ENCODE measurements around the gene GDAP1L1. TPM values are rescaled to one million over a fixed set of nuclear protein-coding genes. Genes with fewer than 3 reads are reported as not detected.

The GDAP1L1 gene
- not detected for total RNA-seq
- polyA plus RNA-seq: not detected
- long read RNA-seq, donor 1, partial matches to known transcripts: 0 of 3 reads
- long read RNA-seq, donor 1, other reads (novel, unspliced or antisense): 3 of 3 reads
- long read RNA-seq, donor 2, partial matches to known transcripts: 0 of 1 reads
- long read RNA-seq, donor 2, other reads (novel, unspliced or antisense): 1 of 1 reads

DNA sequence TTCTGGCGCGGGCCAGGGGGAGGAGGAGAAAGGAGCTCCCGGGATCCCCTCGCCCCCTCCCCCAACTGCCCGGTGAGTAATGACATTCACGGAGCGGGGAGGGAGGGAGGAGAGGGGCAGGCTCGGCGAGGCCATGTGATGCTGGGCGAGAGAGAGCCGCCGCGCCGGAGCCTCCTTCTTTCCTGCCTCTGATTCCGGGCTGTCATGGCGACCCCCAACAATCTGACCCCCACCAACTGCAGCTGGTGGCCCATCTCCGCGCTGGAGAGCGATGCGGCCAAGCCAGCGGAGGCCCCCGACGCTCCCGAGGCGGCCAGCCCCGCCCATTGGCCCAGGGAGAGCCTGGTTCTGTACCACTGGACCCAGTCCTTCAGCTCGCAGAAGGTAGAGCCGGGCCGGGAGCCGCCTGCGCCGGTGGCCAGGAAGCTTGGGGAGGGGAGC lies at the start of gene GDAP1L1:
Gene GDAP1L1, plus strand, starts transcription at position 178 of the 441 bp plus-strand sequence. Its CDS starts 27 bp downstream, at position 205.
- no peak within 1 kb of the TSS for H3K27ac ChIP-seq (ENCODE audit: low read depth in 1 of 2, low read length in 2 of 2)
- 2% methylated on average over 29 to 32 of the region's 32 CpGs for WGBS, 2 donors

DNA sequence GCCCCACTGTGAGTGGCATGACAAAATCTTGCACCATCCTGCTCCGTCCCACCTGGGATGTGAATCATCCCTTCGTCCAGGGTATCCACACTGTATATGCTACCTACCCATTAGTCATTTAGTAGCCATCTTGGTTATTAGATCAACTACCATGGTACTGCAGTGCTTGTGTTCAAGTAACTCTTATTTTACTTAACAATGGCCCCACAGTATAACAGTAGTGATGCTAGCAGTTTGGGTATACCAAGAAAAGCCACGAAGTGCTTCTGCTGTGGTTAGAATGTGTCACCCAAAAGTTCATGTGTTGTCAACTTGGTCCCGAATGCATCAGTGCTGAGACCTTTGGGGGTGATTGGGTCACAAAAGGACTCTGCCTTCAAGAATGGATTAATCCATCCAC lies 48.2 kb upstream of the GDAP1L1 start:
- WGBS, 2 donors: 90 to 93% methylated on average over 4 of the region's 4 CpGs
- ATAC-seq (ENCODE audit: low FRiP score) (no peak), DNase-seq (no peak)
- Histone ChIP-seq H3K27ac (ENCODE audit: low read depth in 1 of 2, low read length in 2 of 2) (no peak overlapping the region), H3K36me3 (ENCODE audit: control insufficient read depth in 1 of 2, insufficient read depth in 2 of 2, low read length in 1 of 2) (peaks cover 5 to 8% of the 10 kb centered on the region in 2 donors), H3K4me3 (ENCODE audit: low read length in 2 of 2) (no peak overlapping the region), H3K9me3 (ENCODE audit: control insufficient read depth, low read length) (no peaks in the 10 kb centered on the region), H3K4me1 (ENCODE audit: control insufficient read depth in 1 of 2, insufficient read depth in 2 of 2, low read length in 2 of 2) (no peaks in the 10 kb centered on the region), H3K27me3 (ENCODE audit: control insufficient read depth in 1 of 2, insufficient read depth in 2 of 2, low read length in 1 of 2) (no peaks in the 10 kb centered on the region)
- intact Hi-C loops (cut with DNase I): no loop called here

More for the DNA sequence above, at the start of gene GDAP1L1:
- H3K36me3 ChIP-seq (ENCODE audit: control insufficient read depth in 1 of 2, insufficient read depth in 2 of 2, low read length in 1 of 2): no peaks in the 10 kb centered on the region
- DNase-seq (no peak), ATAC-seq (ENCODE audit: low FRiP score) (peak; percentile 53)
- H3K27me3 ChIP-seq (ENCODE audit: control insufficient read depth in 1 of 2, insufficient read depth in 2 of 2, low read length in 1 of 2): no peaks in the 10 kb centered on the region
- no peaks in the 10 kb centered on the region for H3K9me3 ChIP-seq (ENCODE audit: control insufficient read depth, low read length)
- intact Hi-C loops (cut with DNase I): no loop called here
- no peaks in the 10 kb centered on the region for H3K4me1 ChIP-seq (ENCODE audit: control insufficient read depth in 1 of 2, insufficient read depth in 2 of 2, low read length in 2 of 2)
- peak within 1 kb of the TSS in 1 of 2 donors; percentile 22 for H3K4me3 ChIP-seq (ENCODE audit: low read length in 2 of 2)

DNA sequence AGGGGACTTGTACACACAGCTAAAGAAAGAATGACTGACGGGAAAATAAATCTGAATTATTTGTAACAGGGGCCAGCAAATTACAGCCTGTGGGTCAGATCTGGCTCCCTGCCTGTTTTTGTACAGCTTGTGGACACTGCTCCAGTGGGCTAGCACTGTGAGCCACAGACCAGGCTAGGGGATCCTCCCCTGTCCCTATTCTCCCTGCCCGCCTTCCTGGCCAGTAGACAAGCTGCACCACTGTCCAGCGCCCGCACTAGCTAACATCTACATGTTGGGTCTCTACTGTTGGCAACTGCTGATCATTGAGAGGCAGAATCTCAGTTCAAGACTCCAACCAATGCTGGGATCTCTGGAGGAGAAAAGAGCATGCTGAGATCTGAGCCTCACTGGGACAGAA lies 47.2 kb upstream of the GDAP1L1 start:
- Histone ChIP-seq H3K36me3 (ENCODE audit: control insufficient read depth in 1 of 2, insufficient read depth in 2 of 2, low read length in 1 of 2) (peaks cover 5 to 8% of the 10 kb centered on the region in 2 donors), H3K9me3 (ENCODE audit: control insufficient read depth, low read length) (no peaks in the 10 kb centered on the region), H3K27ac (ENCODE audit: low read depth in 1 of 2, low read length in 2 of 2) (no peak overlapping the region), H3K27me3 (ENCODE audit: control insufficient read depth in 1 of 2, insufficient read depth in 2 of 2, low read length in 1 of 2) (no peaks in the 10 kb centered on the region), H3K4me1 (ENCODE audit: control insufficient read depth in 1 of 2, insufficient read depth in 2 of 2, low read length in 2 of 2) (no peaks in the 10 kb centered on the region), H3K4me3 (ENCODE audit: low read length in 2 of 2) (no peak overlapping the region)
- no peak for DNase-seq
- intact Hi-C loops (cut with DNase I): loop anchor here (10.0 kb wide), 2 partner anchors 445 to 605 kb away; partner anchors contain the start of gene IFT52 (in 1 of the 2)
- ATAC-seq (ENCODE audit: low FRiP score): no peak
- WGBS, 2 donors: 77 to 85% methylated on average over 4 of the region's 4 CpGs

DNA sequence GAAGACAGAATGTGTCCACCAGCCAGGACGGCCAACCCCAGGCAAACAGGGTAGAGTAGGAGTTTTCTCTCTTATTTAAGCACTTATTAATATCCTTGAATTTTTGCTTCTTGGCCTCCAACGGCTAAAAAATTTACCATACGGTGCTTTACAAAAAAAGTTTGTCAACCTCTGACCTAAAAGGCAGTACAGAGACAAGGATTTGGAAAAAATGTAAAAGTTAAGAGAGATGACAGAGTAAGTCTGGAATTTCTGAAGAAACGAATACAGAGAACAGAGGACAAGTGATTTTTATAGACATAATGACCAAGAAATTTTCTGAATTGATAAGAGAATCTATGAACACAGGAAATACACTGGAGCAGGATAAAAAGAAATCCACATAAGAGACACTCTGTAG lies 46.7 kb upstream of the GDAP1L1 start:
- intact Hi-C loops (cut with DNase I): loop anchor here (10.0 kb wide), 2 partner anchors 446 to 606 kb away; partner anchors contain the start of gene IFT52 (in 1 of the 2)
- peaks cover 5 to 8% of the 10 kb centered on the region in 2 donors for H3K36me3 ChIP-seq (ENCODE audit: control insufficient read depth in 1 of 2, insufficient read depth in 2 of 2, low read length in 1 of 2)
- ATAC-seq (ENCODE audit: low FRiP score): no peak
- H3K4me3 ChIP-seq (ENCODE audit: low read length in 2 of 2): no peak overlapping the region
- WGBS, 2 donors: 34 to 43% methylated on average over 4 of the region's 4 CpGs
- DNase-seq: no peak
- H3K27me3 ChIP-seq (ENCODE audit: control insufficient read depth in 1 of 2, insufficient read depth in 2 of 2, low read length in 1 of 2): no peaks in the 10 kb centered on the region
- H3K4me1 ChIP-seq (ENCODE audit: control insufficient read depth in 1 of 2, insufficient read depth in 2 of 2, low read length in 2 of 2): no peaks in the 10 kb centered on the region
- H3K9me3 ChIP-seq (ENCODE audit: control insufficient read depth, low read length): no peaks in the 10 kb centered on the region
- H3K27ac ChIP-seq (ENCODE audit: low read depth in 1 of 2, low read length in 2 of 2): no peak overlapping the region

DNA sequence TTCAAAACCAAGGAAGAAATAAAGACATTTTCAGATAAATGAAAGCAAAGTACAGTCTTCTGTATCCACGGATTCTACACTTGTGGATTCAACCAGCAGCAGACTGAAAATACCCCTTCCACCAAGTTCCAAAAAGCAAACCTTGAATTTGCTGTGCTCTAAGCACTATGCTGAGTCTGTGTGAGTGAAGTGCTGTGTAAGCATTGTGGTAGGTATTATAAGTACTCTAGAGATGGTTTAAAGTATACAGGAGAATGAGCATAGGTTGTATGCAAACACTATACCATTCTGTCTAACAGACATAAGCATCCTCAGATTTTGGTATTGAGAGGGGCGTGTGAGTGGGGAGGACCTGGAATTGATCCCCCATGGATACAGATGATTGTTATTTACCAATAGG lies 46.1 kb upstream of the GDAP1L1 start:
- Histone ChIP-seq H3K27ac (ENCODE audit: low read depth in 1 of 2, low read length in 2 of 2) (peak overlapping the region in 1 of 2 donors; percentile 76), H3K27me3 (ENCODE audit: control insufficient read depth in 1 of 2, insufficient read depth in 2 of 2, low read length in 1 of 2) (no peaks in the 10 kb centered on the region), H3K4me3 (ENCODE audit: low read length in 2 of 2) (no peak overlapping the region), H3K4me1 (ENCODE audit: control insufficient read depth in 1 of 2, insufficient read depth in 2 of 2, low read length in 2 of 2) (no peaks in the 10 kb centered on the region), H3K9me3 (ENCODE audit: control insufficient read depth, low read length) (no peaks in the 10 kb centered on the region), H3K36me3 (ENCODE audit: control insufficient read depth in 1 of 2, insufficient read depth in 2 of 2, low read length in 1 of 2) (peaks cover 7 to 8% of the 10 kb centered on the region in 2 donors)
- ATAC-seq (ENCODE audit: low FRiP score) (no peak), DNase-seq (no peak)
- WGBS, 2 donors: 68 to 83% methylated on average over 2 of the region's 2 CpGs
- intact Hi-C loops (cut with DNase I): loop anchor here (10.0 kb wide), 2 partner anchors 446 to 606 kb away; partner anchors contain the start of gene IFT52 (in 1 of the 2)

DNA sequence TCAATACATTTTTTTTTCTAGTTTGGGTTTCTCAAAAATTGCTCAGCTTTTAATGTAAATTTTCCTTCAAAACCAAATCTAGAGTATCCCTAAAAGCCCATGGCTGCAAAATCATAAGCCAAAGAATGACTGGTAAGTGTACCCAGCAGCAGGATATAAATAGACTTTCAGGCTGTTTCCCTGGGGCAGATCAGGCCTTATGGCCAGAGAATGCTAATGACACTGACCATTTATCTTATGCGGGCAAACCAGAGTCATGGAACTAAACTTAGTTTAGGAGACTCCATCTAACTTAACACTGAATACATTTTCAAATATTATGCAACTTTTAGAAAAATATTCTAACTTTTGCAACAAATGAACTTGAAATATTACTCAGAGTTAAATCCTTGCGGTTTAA lies 43.9 kb upstream of the GDAP1L1 start:
- Histone ChIP-seq H3K27ac (ENCODE audit: low read depth in 1 of 2, low read length in 2 of 2) (no peak overlapping the region), H3K4me1 (ENCODE audit: control insufficient read depth in 1 of 2, insufficient read depth in 2 of 2, low read length in 2 of 2) (peaks cover 0 to 4% of the 10 kb centered on the region in 2 donors), H3K4me3 (ENCODE audit: low read length in 2 of 2) (no peak overlapping the region), H3K36me3 (ENCODE audit: control insufficient read depth in 1 of 2, insufficient read depth in 2 of 2, low read length in 1 of 2) (peaks cover 0 to 4% of the 10 kb centered on the region in 2 donors), H3K9me3 (ENCODE audit: control insufficient read depth, low read length) (no peaks in the 10 kb centered on the region), H3K27me3 (ENCODE audit: control insufficient read depth in 1 of 2, insufficient read depth in 2 of 2, low read length in 1 of 2) (no peaks in the 10 kb centered on the region)
- ATAC-seq (ENCODE audit: low FRiP score) (no peak), DNase-seq (no peak)
- 30 to 51% methylated on average over 2 of the region's 2 CpGs for WGBS, 2 donors
- intact Hi-C loops (cut with DNase I): loop anchor here (10.0 kb wide), 2 partner anchors 448 to 608 kb away; partner anchors contain the start of gene IFT52 (in 1 of the 2)

DNA sequence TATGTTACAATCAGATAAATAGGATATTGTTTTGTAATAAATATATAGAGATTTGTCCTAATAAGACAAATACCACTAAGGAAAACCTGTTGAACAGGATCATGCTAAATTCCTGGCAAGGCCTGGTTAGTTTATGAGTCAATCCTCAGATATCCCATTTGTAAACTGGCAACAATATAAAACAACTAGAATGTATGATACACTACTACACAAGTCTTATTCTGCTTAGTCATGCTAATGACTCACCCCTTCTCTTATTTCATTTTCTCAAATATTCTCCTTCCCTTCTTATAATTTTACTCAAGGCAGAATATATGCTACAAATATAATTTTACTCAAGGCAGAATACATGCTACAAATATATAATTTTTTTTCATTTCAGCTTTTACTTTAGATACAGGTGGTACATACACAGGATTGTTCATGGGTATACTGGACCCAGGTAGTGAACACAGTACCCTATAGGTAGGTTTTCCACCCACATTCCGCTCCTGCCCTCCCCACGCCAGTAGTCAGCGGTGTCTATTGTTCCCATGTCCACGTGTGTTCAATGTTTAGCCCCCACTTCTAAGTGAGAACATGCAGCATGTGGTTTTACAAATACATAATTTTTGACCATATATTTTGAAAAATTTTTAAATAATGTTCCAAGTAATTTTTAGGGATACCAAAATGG lies 42.8 kb upstream of the GDAP1L1 start:
- H3K4me3 ChIP-seq (ENCODE audit: low read length in 2 of 2): no peak overlapping the region
- no peaks in the 10 kb centered on the region for H3K27me3 ChIP-seq (ENCODE audit: control insufficient read depth in 1 of 2, insufficient read depth in 2 of 2, low read length in 1 of 2)
- WGBS, 2 donors: 85% methylated on average over 4 of the region's 4 CpGs
- no peaks in the 10 kb centered on the region for H3K9me3 ChIP-seq (ENCODE audit: control insufficient read depth, low read length)
- DNase-seq (no peak), ATAC-seq (ENCODE audit: low FRiP score) (peak; percentile 85)
- intact Hi-C loops (cut with DNase I): loop anchor here (10.0 kb wide), 2 partner anchors 449 to 609 kb away; partner anchors contain the start of gene IFT52 (in 1 of the 2)
- H3K27ac ChIP-seq (ENCODE audit: low read depth in 1 of 2, low read length in 2 of 2): peak overlapping the region in 1 of 2 donors; percentile 83
- H3K36me3 ChIP-seq (ENCODE audit: control insufficient read depth in 1 of 2, insufficient read depth in 2 of 2, low read length in 1 of 2): peaks cover 0 to 4% of the 10 kb centered on the region in 2 donors
- H3K4me1 ChIP-seq (ENCODE audit: control insufficient read depth in 1 of 2, insufficient read depth in 2 of 2, low read length in 2 of 2): peaks cover 0 to 7% of the 10 kb centered on the region in 2 donors

DNA sequence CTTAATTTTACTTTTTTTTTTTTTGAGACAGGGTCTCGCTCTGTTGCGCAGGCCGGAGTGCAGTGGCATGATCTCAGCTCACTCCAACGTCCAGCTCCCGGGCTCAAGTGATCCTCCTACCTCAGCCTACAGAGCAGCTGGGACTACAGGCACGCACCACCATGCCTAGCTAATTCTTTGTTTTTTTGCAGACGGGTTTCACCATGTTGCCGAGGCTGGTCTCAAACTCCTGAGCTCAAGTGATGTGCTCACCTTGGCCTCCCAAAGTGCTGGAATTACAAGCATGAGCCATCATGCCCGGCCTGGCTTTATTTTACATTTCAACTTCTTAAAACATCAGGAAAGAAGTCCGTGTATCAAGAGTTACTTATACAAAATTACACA lies 42.3 kb upstream of the GDAP1L1 start:
- Histone ChIP-seq H3K27ac (ENCODE audit: low read depth in 1 of 2, low read length in 2 of 2) (peak overlapping the region in 1 of 2 donors; percentile 37), H3K36me3 (ENCODE audit: control insufficient read depth in 1 of 2, insufficient read depth in 2 of 2, low read length in 1 of 2) (peaks cover 0 to 3% of the 10 kb centered on the region in 2 donors), H3K4me1 (ENCODE audit: control insufficient read depth in 1 of 2, insufficient read depth in 2 of 2, low read length in 2 of 2) (peaks cover 0 to 7% of the 10 kb centered on the region in 2 donors), H3K9me3 (ENCODE audit: control insufficient read depth, low read length) (no peaks in the 10 kb centered on the region), H3K4me3 (ENCODE audit: low read length in 2 of 2) (no peak overlapping the region), H3K27me3 (ENCODE audit: control insufficient read depth in 1 of 2, insufficient read depth in 2 of 2, low read length in 1 of 2) (no peaks in the 10 kb centered on the region)
- WGBS, 2 donors: 85% methylated on average over 10 of the region's 10 CpGs
- ATAC-seq (ENCODE audit: low FRiP score): no peak
- intact Hi-C loops (cut with DNase I): loop anchor here (10.0 kb wide), 2 partner anchors 450 to 610 kb away; partner anchors contain the start of gene IFT52 (in 1 of the 2)
- DNase-seq: no peak
